Measurements from ENCODE around the gene TSC2. TPM values are rescaled to one million over a fixed set of nuclear protein-coding genes. Genes with fewer than 3 reads are reported as not detected.
"Not testable (repeated sequence)": the region's sequence is repeated elsewhere in the genome, so short reads cannot be mapped to it uniquely, and the experiment has no call there.

Gene TSC2
- polyA plus RNA-seq, 1 donor from 2014 or later: 30.3 TPM

- H3K36me3 Mint-ChIP-seq, H3K4me3 Mint-ChIP-seq, H3K9me3 Mint-ChIP-seq, H3K27me3 Mint-ChIP-seq, H3K4me1 Mint-ChIP-seq, H3K27ac Mint-ChIP-seq: not testable (repeated sequence)
Measured at GRCh38 chr16:2111009-2111353, 63.2 kb downstream of the TSC2 start.

- not testable (repeated sequence) for H3K27me3 Mint-ChIP-seq, H3K4me1 Mint-ChIP-seq, H3K9me3 Mint-ChIP-seq, H3K27ac Mint-ChIP-seq, H3K36me3 Mint-ChIP-seq, H3K4me3 Mint-ChIP-seq
Measured at GRCh38 chr16:2111412-2112335, 63.9 kb downstream of the TSC2 start.

- H3K4me3 Mint-ChIP-seq, H3K27ac Mint-ChIP-seq, H3K9me3 Mint-ChIP-seq, H3K36me3 Mint-ChIP-seq, H3K4me1 Mint-ChIP-seq, H3K27me3 Mint-ChIP-seq: not testable (repeated sequence)
Measured at GRCh38 chr16:2112539-2113106, 64.8 kb downstream of the TSC2 start.

- H3K4me1 Mint-ChIP-seq, H3K9me3 Mint-ChIP-seq, H3K36me3 Mint-ChIP-seq, H3K27me3 Mint-ChIP-seq, H3K27ac Mint-ChIP-seq, H3K4me3 Mint-ChIP-seq: not testable (repeated sequence)
Measured at GRCh38 chr16:2114225-2114624, 66.4 kb downstream of the TSC2 start.

GRCh38 chr16:2114885-2115590, 67.3 kb downstream of the TSC2 start:
- not testable (repeated sequence) for H3K36me3 Mint-ChIP-seq, H3K27ac Mint-ChIP-seq, H3K9me3 Mint-ChIP-seq, H3K27me3 Mint-ChIP-seq, H3K4me1 Mint-ChIP-seq, H3K4me3 Mint-ChIP-seq

GRCh38 chr16:2115591-2115973, 67.8 kb downstream of the TSC2 start:
- peaks cover 1% of the 10 kb centered on the region for H3K36me3 Mint-ChIP-seq
- H3K27ac Mint-ChIP-seq: no peak overlapping the region
- H3K4me1 Mint-ChIP-seq: peaks cover 0 to 3% (median 1%) of the 10 kb centered on the region in 3 donors
- no peaks in the 10 kb centered on the region for H3K27me3 Mint-ChIP-seq
- no peaks in the 10 kb centered on the region for H3K9me3 Mint-ChIP-seq
- H3K4me3 Mint-ChIP-seq: no peak overlapping the region

GRCh38 chr16:2116428-2116827, 68.6 kb downstream of the TSC2 start:
- not testable (repeated sequence) for H3K4me1 Mint-ChIP-seq, H3K36me3 Mint-ChIP-seq, H3K9me3 Mint-ChIP-seq, H3K27ac Mint-ChIP-seq, H3K4me3 Mint-ChIP-seq, H3K27me3 Mint-ChIP-seq

GRCh38 chr16:2117341-2117740, 69.6 kb downstream of the TSC2 start:
- H3K4me1 Mint-ChIP-seq, H3K36me3 Mint-ChIP-seq, H3K27me3 Mint-ChIP-seq, H3K27ac Mint-ChIP-seq, H3K4me3 Mint-ChIP-seq, H3K9me3 Mint-ChIP-seq: not testable (repeated sequence)

GRCh38 chr16:2117960-2118722, 70.4 kb downstream of the TSC2 start:
- not testable (repeated sequence) for H3K27ac Mint-ChIP-seq, H3K9me3 Mint-ChIP-seq, H3K27me3 Mint-ChIP-seq, H3K36me3 Mint-ChIP-seq, H3K4me1 Mint-ChIP-seq, H3K4me3 Mint-ChIP-seq

- not testable (repeated sequence) for H3K27me3 Mint-ChIP-seq, H3K36me3 Mint-ChIP-seq, H3K4me3 Mint-ChIP-seq, H3K9me3 Mint-ChIP-seq, H3K4me1 Mint-ChIP-seq, H3K27ac Mint-ChIP-seq
Measured at GRCh38 chr16:2121325-2121724, 73.5 kb downstream of the TSC2 start.

GRCh38 chr16:2121853-2122252, 74.1 kb downstream of the TSC2 start:
- peaks cover 5 to 9% (median 7%) of the 10 kb centered on the region in 3 donors for H3K4me1 Mint-ChIP-seq
- H3K27ac Mint-ChIP-seq: no peak overlapping the region
- H3K36me3 Mint-ChIP-seq: no peaks in the 10 kb centered on the region
- H3K4me3 Mint-ChIP-seq: no peak overlapping the region
- H3K9me3 Mint-ChIP-seq: no peaks in the 10 kb centered on the region
- no peaks in the 10 kb centered on the region for H3K27me3 Mint-ChIP-seq

- H3K27ac Mint-ChIP-seq: no peak overlapping the region
- no peaks in the 10 kb centered on the region for H3K27me3 Mint-ChIP-seq
- peaks cover 5 to 9% (median 9%) of the 10 kb centered on the region in 3 donors for H3K4me1 Mint-ChIP-seq
- H3K4me3 Mint-ChIP-seq: no peak overlapping the region
- H3K9me3 Mint-ChIP-seq: no peaks in the 10 kb centered on the region
- H3K36me3 Mint-ChIP-seq: no peaks in the 10 kb centered on the region
Measured at GRCh38 chr16:2122429-2122828, 74.6 kb downstream of the TSC2 start.

- H3K9me3 Mint-ChIP-seq, H3K36me3 Mint-ChIP-seq, H3K4me3 Mint-ChIP-seq, H3K4me1 Mint-ChIP-seq, H3K27ac Mint-ChIP-seq, H3K27me3 Mint-ChIP-seq: not testable (repeated sequence)
Measured at GRCh38 chr16:2122934-2123683, 75.3 kb downstream of the TSC2 start.

GRCh38 chr16:2123706-2124376, 76.1 kb downstream of the TSC2 start:
- not testable (repeated sequence) for H3K27ac Mint-ChIP-seq, H3K9me3 Mint-ChIP-seq, H3K36me3 Mint-ChIP-seq, H3K27me3 Mint-ChIP-seq, H3K4me3 Mint-ChIP-seq
- peaks cover 9 to 14% (median 11%) of the 10 kb centered on the region in 3 donors for H3K4me1 Mint-ChIP-seq

All from IgD-negative memory B cell (primary cell).